ENCODE measurements around the gene RRP8.

DNA sequence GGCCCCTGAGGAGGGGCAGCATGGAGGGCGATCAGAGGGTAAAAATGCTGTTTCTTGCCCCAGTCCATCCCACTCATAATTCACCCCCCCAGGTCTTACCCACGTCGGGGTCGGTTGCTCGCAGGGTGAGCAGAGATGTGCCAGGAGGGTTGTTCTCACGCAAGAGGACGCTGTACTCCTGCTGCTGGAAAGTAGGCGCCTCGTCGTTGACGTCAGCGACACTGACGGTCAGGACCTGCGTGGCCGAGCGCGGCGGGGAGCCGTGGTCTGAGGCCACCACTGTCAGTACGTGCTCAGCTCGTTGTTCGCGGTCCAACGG lies 26.1 kb upstream of the RRP8 start:
- TF ChIP-seq ISL1 (CRISPR knock-in tag; IDR thresholded peaks at IDR 0.05) = no peak
- TF ChIP-seq ZFP3 (CRISPR knock-in tag; IDR thresholded peaks at IDR 0.05) = no peak
- TF ChIP-seq TOX (CRISPR knock-in tag; IDR thresholded peaks at IDR 0.05; ENCODE audit: borderline replicate concordance) = no peak
- TF ChIP-seq, protein P1, sequence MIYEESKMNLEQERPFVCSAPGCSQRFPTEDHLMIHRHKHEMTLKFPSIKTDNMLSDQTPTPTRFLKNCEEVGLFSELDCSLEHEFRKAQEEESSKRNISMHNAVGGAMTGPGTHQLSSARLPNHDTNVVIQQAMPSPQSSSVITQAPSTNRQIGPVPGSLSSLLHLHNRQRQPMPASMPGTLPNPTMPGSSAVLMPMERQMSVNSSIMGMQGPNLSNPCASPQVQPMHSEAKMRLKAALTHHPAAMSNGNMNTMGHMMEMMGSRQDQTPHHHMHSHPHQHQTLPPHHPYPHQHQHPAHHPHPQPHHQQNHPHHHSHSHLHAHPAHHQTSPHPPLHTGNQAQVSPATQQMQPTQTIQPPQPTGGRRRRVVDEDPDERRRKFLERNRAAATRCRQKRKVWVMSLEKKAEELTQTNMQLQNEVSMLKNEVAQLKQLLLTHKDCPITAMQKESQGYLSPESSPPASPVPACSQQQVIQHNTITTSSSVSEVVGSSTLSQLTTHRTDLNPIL (CRISPR knock-in tag; IDR thresholded peaks at IDR 0.05; ENCODE audit: low read depth) = no peak
- no peak for TF ChIP-seq ARNTL (CRISPR knock-in tag; IDR thresholded peaks at IDR 0.05; ENCODE audit: borderline replicate concordance, low read depth)
- no peak for TF ChIP-seq RARB (CRISPR knock-in tag; IDR thresholded peaks at IDR 0.05)
